Activated B cell treated with CpG ODN at 0.5 μM for 24 hours (primary cell): ENCODE data around the gene METTL25. TPM values are rescaled to one million over a fixed set of nuclear protein-coding genes. Genes with fewer than 3 reads are reported as not detected.

Experiments
- ATAC-seq: fragments of 200-7000 bp; cut with Tn5 transposase; one replicate; pipeline ENCODE4 v1.10.0; 2021; ENCODE audit warnings: low read depth, mild to moderate bottlenecking, moderate library complexity
- CTCF ChIA-PET: fragments of 350-600 bp; sonication (Branson Sonifier 250); formaldehyde crosslinking; loops from one replicate; lab custom pipeline; 2021; ENCODE audit warnings: antibody characterized with exemption; lab: Charles Lee
- POLR2A ChIA-PET: fragments of 350-600 bp; sonication (Branson Sonifier 250); formaldehyde crosslinking; loops from one replicate; lab custom pipeline; 2021; ENCODE audit warnings: antibody characterized with exemption; lab: Charles Lee
- DNase-seq: peaks from one replicate; pipeline ENCODE4 v3.0.0; 2022
- H3K27ac Mint-ChIP-seq: one replicate; pipeline ENCODE4 v1.8.0; 2020; ENCODE audit warnings: mixed read lengths
- H3K27me3 Mint-ChIP-seq: one replicate; pipeline ENCODE4 v1.8.0; 2021; ENCODE audit warnings: mixed read lengths
- H3K36me3 Mint-ChIP-seq: one replicate; pipeline ENCODE4 v1.8.0; 2021; ENCODE audit warnings: low read depth, mixed read lengths
- H3K4me1 Mint-ChIP-seq: one replicate; pipeline ENCODE4 v1.8.0; 2021; ENCODE audit warnings: mixed read lengths
- H3K4me3 Mint-ChIP-seq: one replicate; pipeline ENCODE4 v1.8.0; 2020; ENCODE audit warnings: mild to moderate bottlenecking, mixed read lengths
- H3K9me3 Mint-ChIP-seq: one replicate; pipeline ENCODE4 v1.8.0; 2020; ENCODE audit warnings: mixed read lengths
- CTCF ChIP-seq: fragments of 200-600 bp; IDR thresholded peaks from one replicate; pipeline ENCODE4 v1.8.0; 2022; ENCODE audit warnings: antibody characterized with exemption, mild to moderate bottlenecking
- intact Hi-C: fragments of 100-400 bp; cut with micrococcal nuclease; formaldehyde crosslinking; loops from one replicate; pipeline ENCODE4 v1.15.1; 2024
- total RNA-seq: library from RNA; stranded (reverse); gene quantifications from 2 replicates; pipeline ENCODE4 v1.2.3, GENCODE V29; 2022

The METTL25 gene
- total RNA-seq, 1 donor from 2014 or later, result 17.1 TPM

DNA sequence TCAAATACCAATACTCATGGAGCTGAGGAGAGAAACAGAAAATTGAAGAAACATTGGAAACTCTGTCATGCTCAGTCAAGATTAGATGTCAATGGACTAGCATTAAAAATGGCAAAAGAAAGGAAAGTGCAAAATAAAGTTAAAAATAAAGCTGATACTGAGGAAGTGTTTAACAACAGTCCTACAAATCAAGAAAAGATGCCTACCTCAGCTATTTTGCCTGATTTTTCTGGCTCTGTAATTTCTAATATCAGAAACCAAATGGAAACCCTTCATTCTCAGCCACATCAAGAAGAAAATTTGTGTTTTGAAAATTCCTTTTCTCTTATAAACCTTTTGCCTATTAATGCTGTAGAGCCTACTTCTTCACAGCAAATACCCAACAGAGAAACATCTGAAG lies 40.5 kb downstream of the METTL25 start:
- Mint-ChIP-seq H3K27ac (no peak overlapping the region), H3K9me3 (no peaks in the 10 kb centered on the region), H3K27me3 (no peaks in the 10 kb centered on the region), H3K4me1 (no peaks in the 10 kb centered on the region), H3K4me3 (no peak overlapping the region), H3K36me3 (peaks cover 31% of the 10 kb centered on the region)
- intact Hi-C loops, result no loop called here
- DNase-seq, result no peak
- CTCF ChIA-PET, result interaction anchor here (1.2 kb wide), 1 partner anchor 41 kb away, joined by 3 read pairs; the partner anchor contains the start of genes CCDC59 and METTL25
- no peak for TF ChIP-seq CTCF
- POLR2A ChIA-PET, result no interaction called here
- no peak for ATAC-seq

GRCh38 chr12:82400819-82401218 lies 42.5 kb downstream of the METTL25 start:
- no peak for ATAC-seq
- Mint-ChIP-seq H3K27ac (no peak overlapping the region), H3K4me3 (no peak overlapping the region), H3K27me3 (no peaks in the 10 kb centered on the region), H3K4me1 (no peaks in the 10 kb centered on the region), H3K36me3 (peaks cover 21% of the 10 kb centered on the region), H3K9me3 (no peaks in the 10 kb centered on the region)
- intact Hi-C loops, result no loop called here
- POLR2A ChIA-PET, result no interaction called here
- TF ChIP-seq CTCF, result no peak
- CTCF ChIA-PET, result no interaction called here
- no peak for DNase-seq

GRCh38 chr12:82406651-82407050 lies 48.3 kb downstream of the METTL25 start:
- Mint-ChIP-seq H3K9me3 (no peaks in the 10 kb centered on the region), H3K36me3 (peaks cover 43% of the 10 kb centered on the region), H3K4me3 (no peak overlapping the region), H3K27ac (no peak overlapping the region), H3K27me3 (no peaks in the 10 kb centered on the region), H3K4me1 (no peaks in the 10 kb centered on the region)
- intact Hi-C loops, result no loop called here
- CTCF ChIA-PET, result no interaction called here
- ATAC-seq (no peak), DNase-seq (no peak)
- POLR2A ChIA-PET, result no interaction called here
- no peak for TF ChIP-seq CTCF

GRCh38 chr12:82407481-82407880 lies 49.2 kb downstream of the METTL25 start:
- Mint-ChIP-seq H3K27me3 (no peaks in the 10 kb centered on the region), H3K4me3 (no peak overlapping the region), H3K9me3 (no peaks in the 10 kb centered on the region), H3K27ac (no peak overlapping the region), H3K4me1 (no peaks in the 10 kb centered on the region), H3K36me3 (peaks cover 43% of the 10 kb centered on the region)
- TF ChIP-seq CTCF, result no peak
- DNase-seq (no peak), ATAC-seq (no peak)
- CTCF ChIA-PET, result no interaction called here
- intact Hi-C loops, result no loop called here
- POLR2A ChIA-PET, result no interaction called here

- intact Hi-C loops, result no loop called here
- TF ChIP-seq CTCF, result no peak
- peaks cover 43% of the 10 kb centered on the region for H3K36me3 Mint-ChIP-seq
Observed at GRCh38 chr12:82408844-82409243, 50.5 kb downstream of the METTL25 start.

More at GRCh38 chr12:82408844-82409243, 50.5 kb downstream of the METTL25 start:
- Mint-ChIP-seq H3K4me3 (no peak overlapping the region), H3K4me1 (no peaks in the 10 kb centered on the region), H3K27ac (no peak overlapping the region), H3K27me3 (no peaks in the 10 kb centered on the region), H3K9me3 (no peaks in the 10 kb centered on the region)
- ChIA-PET CTCF (no interaction called here), POLR2A (no interaction called here)
- DNase-seq (no peak), ATAC-seq (no peak)
